Gastrocnemius medialis (tissue), 4 donors: ENCODE data around the gene LRRC1.

Experiments used
- POLR2A ChIP-seq, 2 donors: fragments of 450-650 bp; IDR thresholded peaks; one replicate each; pipeline ENCODE4 v1.6.1; 2017; ENCODE audit warnings: antibody characterized with exemption in 2 of 2, mild to moderate bottlenecking in 2 of 2, moderate library complexity in 2 of 2
- TF ChIP-seq, protein P1 (sequence below), 5 experiments: fragments of 450-650 bp in 3 of 5; fragments of 200-600 bp in 2 of 5; sonication (generic) in 2 of 5; IDR thresholded peaks in 4 of 5; conservative IDR thresholded peaks in 1 of 5; 1 replicate in 4 of 5; 2 replicates in 1 of 5; pipeline ENCODE4 v1.5.1; 2016 to 2019; ENCODE audit warnings: antibody characterized with exemption in 5 of 5, mild to moderate bottlenecking in 3 of 5, moderate library complexity in 3 of 5

DNA sequence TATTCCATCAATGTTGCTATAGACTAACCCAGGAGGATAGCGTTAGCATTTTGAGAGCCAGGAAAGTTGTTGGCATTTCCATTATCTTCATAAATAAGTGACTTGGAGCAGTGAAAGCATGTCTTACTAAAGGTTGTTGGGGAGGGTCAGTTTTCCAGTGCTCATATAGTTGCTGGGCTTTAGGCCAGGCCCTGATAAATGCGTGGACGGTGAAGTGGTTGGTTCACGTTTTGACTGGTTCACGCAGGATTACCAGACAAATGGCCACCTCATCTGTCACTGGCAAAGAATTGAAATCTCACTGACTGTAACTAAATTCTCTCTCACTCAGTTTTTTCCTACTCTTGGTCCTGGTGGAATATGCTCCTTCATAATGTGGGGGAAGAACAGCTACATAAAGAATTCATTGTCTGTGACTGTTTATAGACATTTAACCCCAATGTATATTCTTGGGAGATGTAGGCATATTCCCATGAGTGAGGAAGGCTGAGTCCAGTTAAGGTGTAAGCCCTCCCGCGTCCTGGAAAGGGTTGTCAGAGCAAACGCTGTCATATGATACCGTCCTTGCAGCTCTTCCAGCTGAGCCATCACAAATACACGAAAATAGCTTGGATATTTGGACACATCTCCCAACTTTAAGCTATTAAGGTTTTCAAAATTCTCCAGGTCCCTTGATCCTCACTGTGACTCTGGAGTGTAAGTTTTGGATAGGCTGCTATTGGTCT is 27.8 kb downstream of the LRRC1 start:
- TF ChIP-seq, protein P1, sequence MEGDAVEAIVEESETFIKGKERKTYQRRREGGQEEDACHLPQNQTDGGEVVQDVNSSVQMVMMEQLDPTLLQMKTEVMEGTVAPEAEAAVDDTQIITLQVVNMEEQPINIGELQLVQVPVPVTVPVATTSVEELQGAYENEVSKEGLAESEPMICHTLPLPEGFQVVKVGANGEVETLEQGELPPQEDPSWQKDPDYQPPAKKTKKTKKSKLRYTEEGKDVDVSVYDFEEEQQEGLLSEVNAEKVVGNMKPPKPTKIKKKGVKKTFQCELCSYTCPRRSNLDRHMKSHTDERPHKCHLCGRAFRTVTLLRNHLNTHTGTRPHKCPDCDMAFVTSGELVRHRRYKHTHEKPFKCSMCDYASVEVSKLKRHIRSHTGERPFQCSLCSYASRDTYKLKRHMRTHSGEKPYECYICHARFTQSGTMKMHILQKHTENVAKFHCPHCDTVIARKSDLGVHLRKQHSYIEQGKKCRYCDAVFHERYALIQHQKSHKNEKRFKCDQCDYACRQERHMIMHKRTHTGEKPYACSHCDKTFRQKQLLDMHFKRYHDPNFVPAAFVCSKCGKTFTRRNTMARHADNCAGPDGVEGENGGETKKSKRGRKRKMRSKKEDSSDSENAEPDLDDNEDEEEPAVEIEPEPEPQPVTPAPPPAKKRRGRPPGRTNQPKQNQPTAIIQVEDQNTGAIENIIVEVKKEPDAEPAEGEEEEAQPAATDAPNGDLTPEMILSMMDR (IDR thresholded peaks at IDR 0.05 in 4 of 5, conservative IDR thresholded peaks at IDR 0.05 in 1 of 5): no peak
- no peak for TF ChIP-seq POLR2A (IDR thresholded peaks at IDR 0.05)
